ENCODE results near the gene HADH.
"Not testable (repeated sequence)": the region's sequence is repeated elsewhere in the genome, so short reads cannot be mapped to it uniquely, and the experiment has no call there.

The HADH gene

GRCh38 chr4:107989537-107990386 lies at the start of gene HADH:
TSS of gene HADH (plus strand) at chr4:107989889. CDS start at chr4:107989933, 44 bp downstream.
- peak; percentile 90 for DNase-seq (ENCODE audit: low read depth)

- DNase-seq (ENCODE audit: low read depth): no peak
These were observed 43.9 kb upstream of the HADH start for GRCh38 chr4:107945809-107946208.

- no peak for DNase-seq (ENCODE audit: low read depth)
These were observed 38.7 kb upstream of the HADH start for GRCh38 chr4:107950746-107951540.

DNA sequence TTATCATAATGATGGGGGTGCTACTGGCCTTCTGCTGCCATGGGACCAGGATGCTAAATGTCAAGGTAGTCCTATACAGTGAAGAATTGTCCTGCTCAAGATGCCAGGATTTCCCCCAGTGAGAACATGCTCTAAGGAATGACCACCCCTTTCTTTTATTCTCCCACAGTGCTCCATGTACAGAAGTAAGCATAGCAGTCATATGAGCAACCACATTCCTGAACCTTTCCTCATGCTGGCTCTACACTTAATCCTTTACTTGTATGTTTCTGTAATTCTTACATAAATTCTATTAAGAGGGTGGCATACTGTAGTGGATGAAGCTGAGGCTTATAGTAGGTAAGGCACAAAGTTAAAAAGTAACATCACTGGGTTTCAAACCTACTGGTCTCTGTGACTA lies 38.1 kb upstream of the HADH start:
- no peak for DNase-seq (ENCODE audit: low read depth)

- DNase-seq (ENCODE audit: low read depth): no peak
These were observed 33.7 kb upstream of the HADH start for GRCh38 chr4:107956011-107956410.

DNA sequence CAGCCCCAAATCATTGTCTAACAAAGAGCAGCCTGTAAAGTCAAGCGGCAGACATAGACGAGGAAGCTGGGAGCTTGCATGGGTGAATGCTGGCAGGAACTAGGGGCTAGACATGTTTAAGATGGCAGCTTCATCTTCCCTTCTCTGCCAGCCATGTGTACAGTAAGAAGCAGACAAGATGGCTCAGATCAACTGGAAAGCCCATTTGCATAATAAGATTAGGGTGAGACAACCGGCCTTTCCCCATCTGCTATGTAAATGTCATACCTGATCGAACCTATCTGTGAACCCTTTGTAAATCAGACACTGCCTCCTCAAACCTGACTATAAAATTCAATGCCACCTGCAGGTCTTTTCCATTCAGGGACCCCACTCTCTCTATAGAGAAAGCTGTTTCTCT lies 22.8 kb upstream of the HADH start:
- no peak for DNase-seq (ENCODE audit: low read depth)

DNA sequence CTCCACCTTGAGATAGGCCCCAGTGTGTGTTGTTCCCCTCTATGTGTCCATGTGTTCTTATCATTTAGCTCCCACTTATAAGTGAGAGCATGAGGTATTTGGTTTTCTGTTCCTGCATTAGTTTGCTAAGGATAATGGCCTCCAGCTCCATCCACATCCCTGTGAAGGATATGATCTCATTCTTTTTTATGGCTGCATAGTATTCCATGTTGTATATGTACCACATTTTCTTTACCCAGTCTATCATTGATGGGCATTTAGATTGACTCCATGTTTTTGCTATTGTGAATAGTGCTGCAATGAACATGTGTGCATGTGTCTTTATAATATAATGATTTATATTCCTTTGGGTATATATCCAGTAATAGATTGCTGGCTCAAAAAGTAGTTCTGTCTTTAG lies 22.2 kb upstream of the HADH start:
- DNase-seq (ENCODE audit: low read depth): not testable (repeated sequence)

DNA sequence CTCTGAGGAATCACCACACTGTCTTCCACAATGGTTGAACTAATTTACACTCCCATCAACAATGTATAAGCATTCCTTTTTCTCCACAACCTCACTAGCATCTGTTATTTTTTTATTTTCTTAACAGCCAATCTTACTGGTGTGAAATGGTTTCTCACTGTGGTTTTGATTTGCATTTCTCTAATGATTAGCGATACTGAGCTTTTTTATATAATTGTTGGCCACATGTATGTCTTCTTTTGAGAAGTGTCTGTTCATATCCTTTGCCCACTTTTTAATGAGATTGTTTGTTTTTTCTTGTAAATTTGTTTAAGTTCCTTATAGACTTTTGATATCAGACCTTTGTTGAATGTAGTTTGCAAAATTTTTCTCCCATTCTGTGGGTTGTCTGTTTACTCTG lies 21.8 kb upstream of the HADH start:
- not testable (repeated sequence) for DNase-seq (ENCODE audit: low read depth)

DNA sequence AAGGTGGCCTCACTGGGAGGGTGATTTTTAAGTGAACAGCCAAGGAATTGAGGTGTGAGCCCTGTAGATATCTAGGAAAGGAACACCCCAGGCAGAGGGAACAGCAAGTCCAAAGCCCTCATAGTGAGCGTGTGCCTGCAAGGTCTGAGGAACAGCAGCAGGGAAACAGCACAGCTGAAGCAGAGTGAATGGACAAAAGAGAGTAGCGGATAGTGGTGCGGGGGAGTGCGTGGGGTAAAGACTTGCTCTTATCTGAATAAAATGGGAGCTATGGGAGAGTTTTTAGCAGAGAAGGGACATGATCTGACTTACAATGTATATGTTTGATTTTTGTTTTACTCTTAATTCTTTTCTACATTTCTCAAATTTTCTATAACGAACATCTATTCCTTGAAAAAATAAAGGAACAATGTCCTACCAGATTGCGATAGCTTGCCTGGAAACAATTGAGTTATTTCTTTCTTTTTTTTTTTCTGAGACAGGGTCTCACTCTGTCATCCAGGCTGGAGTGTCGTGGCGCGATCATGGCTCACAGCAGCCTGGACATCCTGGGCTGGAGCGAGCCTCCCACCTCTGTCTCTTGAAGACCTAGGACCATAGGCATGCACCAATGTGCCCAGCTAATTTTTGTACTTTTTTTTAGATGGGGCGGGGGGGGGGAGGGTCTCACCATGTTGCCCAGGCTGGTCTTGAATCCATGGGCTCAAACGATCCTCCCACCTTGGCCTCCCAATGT lies 19.5 kb upstream of the HADH start:
- DNase-seq (ENCODE audit: low read depth): no peak

GRCh38 chr4:107972605-107973004 lies 17.1 kb upstream of the HADH start:
- DNase-seq (ENCODE audit: low read depth): no peak

DNA sequence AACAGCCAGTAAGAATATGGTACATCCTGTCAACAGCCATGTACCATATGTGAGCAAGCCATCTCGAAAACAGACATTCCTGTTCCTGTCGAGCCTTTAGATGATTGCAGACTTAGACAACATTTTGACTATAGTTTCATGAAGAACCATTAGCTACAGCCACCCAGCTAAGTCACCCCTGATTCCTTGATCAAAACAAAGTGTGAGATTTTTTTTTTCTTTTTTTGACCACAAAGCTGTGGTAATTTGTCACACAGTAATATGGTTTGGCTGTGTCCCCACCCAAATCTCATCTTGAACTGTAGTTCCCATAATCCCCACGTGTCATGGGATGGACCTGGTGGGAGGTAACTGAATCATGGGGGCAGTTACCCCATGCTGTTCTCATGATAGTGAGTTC lies 15.2 kb upstream of the HADH start:
- DNase-seq (ENCODE audit: low read depth): no peak

DNA sequence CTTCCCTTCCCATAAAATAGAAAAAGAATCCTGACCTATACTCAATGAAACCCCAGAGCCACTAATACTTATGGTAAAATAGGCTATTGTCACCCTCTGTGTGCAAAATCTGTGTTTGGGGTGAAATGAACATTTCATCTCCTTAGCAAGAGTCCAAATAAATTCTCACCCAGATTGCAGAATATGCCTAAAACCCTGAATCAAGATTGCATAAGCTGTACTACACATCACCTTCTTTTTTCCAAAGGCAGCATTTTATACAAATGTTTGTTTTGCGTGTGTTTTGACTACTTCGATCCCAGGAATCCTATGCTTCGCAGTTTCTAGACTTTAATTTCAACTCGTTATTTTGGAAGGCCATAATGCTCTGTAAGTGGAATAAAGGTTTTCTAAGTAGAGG lies 12.2 kb upstream of the HADH start:
- no peak for DNase-seq (ENCODE audit: low read depth)

DNA sequence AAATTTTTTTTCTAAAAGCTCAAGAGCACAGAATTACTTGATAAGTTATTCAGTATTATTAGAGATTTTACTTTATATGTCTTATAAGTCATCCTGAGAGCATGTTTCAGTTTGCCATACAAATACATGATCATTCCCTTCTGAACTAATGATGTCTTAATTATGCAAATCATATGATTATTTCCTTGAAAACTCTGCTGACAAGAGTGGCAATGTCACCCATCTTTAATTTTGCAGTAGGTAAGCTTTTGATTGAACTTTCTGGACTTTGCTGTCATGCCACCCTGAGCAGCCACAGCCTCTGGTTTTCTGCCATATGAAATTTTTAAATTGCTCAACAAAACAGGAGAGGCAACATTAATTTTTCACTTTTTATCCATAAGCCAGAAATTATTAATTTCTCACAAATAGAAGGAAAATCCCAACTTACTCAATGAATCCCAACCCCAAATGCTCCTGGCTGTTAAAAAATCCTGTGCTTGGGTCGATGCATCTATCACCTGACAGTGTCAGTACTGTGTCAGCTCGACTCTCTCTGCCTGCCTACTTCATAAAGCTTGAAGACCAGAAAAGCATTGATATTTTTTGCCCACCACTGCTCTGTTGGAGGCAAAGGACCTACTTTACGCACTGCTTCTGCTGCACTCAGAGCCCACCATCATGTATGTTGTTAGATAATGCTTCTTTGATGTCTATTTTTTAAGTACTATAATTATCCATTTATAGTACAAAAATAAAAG lies 11.6 kb upstream of the HADH start:
- no peak for DNase-seq (ENCODE audit: low read depth)

DNA sequence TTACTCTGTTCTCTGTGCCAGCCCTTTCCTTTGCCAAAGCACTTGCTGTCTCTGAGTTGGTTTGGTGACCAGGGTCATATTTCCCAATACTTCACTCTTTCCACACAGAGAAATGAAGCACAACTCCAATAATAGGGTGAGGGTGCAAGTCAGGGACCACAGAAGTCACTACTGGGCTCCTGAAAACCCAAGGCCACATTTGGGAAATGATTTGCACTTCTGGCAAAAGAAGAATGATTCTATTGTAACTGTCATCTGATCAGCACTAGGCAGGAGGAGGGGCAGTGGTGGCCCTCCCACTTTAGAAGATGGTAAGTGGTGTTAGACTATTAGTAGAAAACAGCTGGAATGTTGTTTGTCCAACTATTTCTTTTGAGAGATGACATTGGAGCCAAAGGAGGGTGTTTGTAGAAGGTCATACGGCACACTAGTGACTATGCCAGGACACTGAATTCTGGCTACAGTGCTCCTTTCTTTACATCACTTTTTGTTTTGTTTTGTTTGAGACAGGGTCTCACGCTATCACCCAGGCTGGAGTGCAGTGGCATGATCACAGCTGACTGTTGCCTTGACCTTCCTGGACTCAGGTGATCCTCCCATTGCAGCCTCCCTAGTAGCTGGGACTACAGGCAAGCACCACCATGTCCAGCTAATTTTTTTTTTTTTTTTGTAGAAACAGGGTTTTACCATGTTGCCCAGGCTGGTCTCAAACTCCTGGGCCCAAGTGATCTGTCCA lies 10.8 kb upstream of the HADH start:
- DNase-seq (ENCODE audit: low read depth): no peak

GRCh38 chr4:107987916-107988762 lies 1.6 kb upstream of the HADH start:
- DNase-seq (ENCODE audit: low read depth): no peak

GRCh38 chr4:107988763-107989035 lies 990 bp upstream of the HADH start:
- no peak for DNase-seq (ENCODE audit: low read depth)

GRCh38 chr4:107989162-107989536 lies 540 bp upstream of the HADH start:
- DNase-seq (ENCODE audit: low read depth): no peak

- DNase-seq (ENCODE audit: low read depth): no peak
These were observed 2.4 kb downstream of the HADH start for GRCh38 chr4:107991945-107992630.

- DNase-seq (ENCODE audit: low read depth): no peak
These were observed 4.3 kb downstream of the HADH start for GRCh38 chr4:107993969-107994368.

DNA sequence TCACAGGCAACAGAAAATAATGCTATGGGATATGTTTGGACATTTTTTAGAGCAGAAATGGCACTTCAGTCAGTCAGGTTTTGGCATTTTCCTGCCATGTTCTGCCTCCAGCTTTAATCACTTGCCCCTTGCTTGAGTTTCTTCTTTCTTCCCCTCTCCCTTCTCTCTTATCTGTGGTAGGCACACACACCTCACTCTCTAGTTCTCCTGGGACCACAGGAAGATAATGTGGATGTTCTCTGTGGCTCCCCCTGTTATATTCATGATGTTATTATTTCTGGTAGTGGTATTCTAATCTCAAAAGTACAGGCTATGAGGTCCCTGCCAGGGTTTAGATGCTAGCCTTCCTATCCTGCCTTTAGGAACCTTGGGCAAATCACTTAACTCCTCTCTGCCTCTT lies 5.2 kb downstream of the HADH start:
- DNase-seq (ENCODE audit: low read depth): no peak
